Activated naive CD4-positive, alpha-beta T cell treated with anti-CD3 and anti-CD28 coated beads for 36 hours (primary cell): Measurements from ENCODE around the gene PRCC. TPM values are rescaled to one million over a fixed set of nuclear protein-coding genes. Genes with fewer than 3 reads are reported as not detected.

Source experiments
- CTCF ChIA-PET: fragments of 350-600 bp; sonication (Branson Sonifier 250); formaldehyde crosslinking; loops from one replicate; lab custom pipeline; 2021; ENCODE audit warnings: antibody characterized with exemption; lab: Charles Lee
- DNase-seq: peaks from one replicate; pipeline ENCODE4 v3.0.0-alpha.2; 2020
- H3K27ac Mint-ChIP-seq: one replicate; pipeline ENCODE4 v1.8.0; 2021; ENCODE audit warnings: mild to moderate bottlenecking, mixed read lengths
- H3K27me3 Mint-ChIP-seq: one replicate; pipeline ENCODE4 v1.8.0; 2021; ENCODE audit warnings: low read depth, mixed read lengths
- H3K36me3 Mint-ChIP-seq: one replicate; pipeline ENCODE4 v1.8.0; 2021; ENCODE audit warnings: low read depth, mixed read lengths
- H3K4me1 Mint-ChIP-seq: one replicate; pipeline ENCODE4 v1.8.0; 2021; ENCODE audit warnings: low read depth, mixed read lengths
- H3K4me3 Mint-ChIP-seq: one replicate; pipeline ENCODE4 v1.8.0; 2021; ENCODE audit warnings: mild to moderate bottlenecking, moderate library complexity, mixed read lengths
- H3K9me3 Mint-ChIP-seq: one replicate; pipeline ENCODE4 v1.8.0; 2021; ENCODE audit warnings: mixed read lengths
- intact Hi-C: fragments of 100-400 bp; cut with micrococcal nuclease; formaldehyde crosslinking; loops from one replicate; pipeline ENCODE4 v1.15.1; 2023
- total RNA-seq, 2 experiments: library from RNA; stranded (reverse); gene quantifications; one replicate each; pipeline ENCODE4 v1.2.3, GENCODE V29; 2021

PRCC gene
- total RNA-seq, 2 experiments from 2014 or later = 55.2 to 55.8 TPM

GRCh38 chr1:156802421-156802935 lies 35.1 kb downstream of the PRCC start:
- peaks cover 9% of the 10 kb centered on the region for H3K4me1 Mint-ChIP-seq
- H3K4me3 Mint-ChIP-seq = no peak overlapping the region
- CTCF ChIA-PET = interaction anchor here (0.7 to 9.4 kb wide), 4 partner anchors 18 to 89 kb away, joined by 3 to 177 read pairs (median 5); partner anchors contain the start of genes INSRR and NTRK1
- H3K9me3 Mint-ChIP-seq = no peaks in the 10 kb centered on the region
- DNase-seq = no peak
- intact Hi-C loops = no loop called here
- H3K36me3 Mint-ChIP-seq = peaks cover 27% of the 10 kb centered on the region
- H3K27me3 Mint-ChIP-seq = no peaks in the 10 kb centered on the region
- H3K27ac Mint-ChIP-seq = peak overlapping the region; percentile 1

GRCh38 chr1:156803086-156803851 lies 35.9 kb downstream of the PRCC start:
- Mint-ChIP-seq H3K36me3 (peaks cover 32% of the 10 kb centered on the region), H3K4me1 (peaks cover 17% of the 10 kb centered on the region), H3K27ac (peak overlapping the region; percentile 40), H3K9me3 (no peaks in the 10 kb centered on the region), H3K4me3 (no peak overlapping the region), H3K27me3 (no peaks in the 10 kb centered on the region)
- CTCF ChIA-PET = interaction anchor here (0.6 to 9.4 kb wide), 3 partner anchors 16 to 56 kb away, joined by 3 to 177 read pairs (median 4); partner anchors contain the start of genes INSRR and NTRK1
- intact Hi-C loops = no loop called here
- no peak for DNase-seq

- H3K4me3 Mint-ChIP-seq = no peak overlapping the region
- CTCF ChIA-PET = interaction anchor here (0.6 to 1.9 kb wide), 3 partner anchors 10 to 78 kb away, joined by 4 to 5 read pairs (median 4); no protein-coding TSS in a partner anchor
- intact Hi-C loops = no loop called here
- H3K9me3 Mint-ChIP-seq = no peaks in the 10 kb centered on the region
- H3K36me3 Mint-ChIP-seq = peaks cover 40% of the 10 kb centered on the region
- no peak for DNase-seq
- peaks cover 25% of the 10 kb centered on the region for H3K4me1 Mint-ChIP-seq
- no peaks in the 10 kb centered on the region for H3K27me3 Mint-ChIP-seq
- peak overlapping the region; percentile 71 for H3K27ac Mint-ChIP-seq
Observed at GRCh38 chr1:156804026-156804425, 36.7 kb downstream of the PRCC start.

GRCh38 chr1:156804572-156805243 lies 37.4 kb downstream of the PRCC start:
- H3K9me3 Mint-ChIP-seq = no peaks in the 10 kb centered on the region
- intact Hi-C loops = no loop called here
- H3K27me3 Mint-ChIP-seq = no peaks in the 10 kb centered on the region
- CTCF ChIA-PET = interaction anchor here (0.9 to 1.9 kb wide), 4 partner anchors 9 to 123 kb away, joined by 3 to 5 read pairs (median 4); partner anchors contain the start of gene NTRK1
- H3K27ac Mint-ChIP-seq = peak overlapping the region; percentile 71
- peaks cover 30% of the 10 kb centered on the region for H3K4me1 Mint-ChIP-seq
- no peak for DNase-seq
- H3K36me3 Mint-ChIP-seq = peaks cover 44% of the 10 kb centered on the region
- no peak overlapping the region for H3K4me3 Mint-ChIP-seq

GRCh38 chr1:156805766-156806511 lies 38.6 kb downstream of the PRCC start:
- H3K36me3 Mint-ChIP-seq = peaks cover 47% of the 10 kb centered on the region
- no peak overlapping the region for H3K4me3 Mint-ChIP-seq
- peaks cover 33% of the 10 kb centered on the region for H3K4me1 Mint-ChIP-seq
- no peaks in the 10 kb centered on the region for H3K27me3 Mint-ChIP-seq
- H3K9me3 Mint-ChIP-seq = no peaks in the 10 kb centered on the region
- CTCF ChIA-PET = interaction anchor here (0.9 to 3.0 kb wide), 4 partner anchors 8 to 80 kb away, joined by 3 to 14 read pairs (median 4); partner anchors contain the start of gene NTRK1
- H3K27ac Mint-ChIP-seq = peak overlapping the region; percentile 67
- intact Hi-C loops = no loop called here
- DNase-seq = no peak

- intact Hi-C loops = loop anchor here (1.0 kb wide), 1 partner anchor 10 kb away; the partner anchor contains the start of gene SH2D2A
- H3K4me3 Mint-ChIP-seq = no peak overlapping the region
Observed at GRCh38 chr1:156806512-156807440, 39.4 kb downstream of the PRCC start.

GRCh38 chr1:156807627-156808026 lies 40.3 kb downstream of the PRCC start:
- Mint-ChIP-seq H3K27me3 (no peaks in the 10 kb centered on the region), H3K4me3 (no peak overlapping the region), H3K27ac (peak overlapping the region; percentile 92), H3K4me1 (peaks cover 50% of the 10 kb centered on the region), H3K9me3 (no peaks in the 10 kb centered on the region), H3K36me3 (peaks cover 58% of the 10 kb centered on the region)
- intact Hi-C loops = loop anchor here (1.0 kb wide), 1 partner anchor 9 kb away; the partner anchor contains the start of gene SH2D2A
- CTCF ChIA-PET = interaction anchor here (0.9 to 3.0 kb wide), 6 partner anchors 10 to 81 kb away, joined by 3 to 15 read pairs (median 6); partner anchors contain the start of gene NTRK1
- peak; percentile 80 for DNase-seq

More at GRCh38 chr1:156806512-156807440, 39.4 kb downstream of the PRCC start:
- Mint-ChIP-seq H3K4me1 (peaks cover 41% of the 10 kb centered on the region), H3K27me3 (no peaks in the 10 kb centered on the region), H3K27ac (peak overlapping the region; percentile 92), H3K9me3 (no peaks in the 10 kb centered on the region), H3K36me3 (peaks cover 50% of the 10 kb centered on the region)
- CTCF ChIA-PET = interaction anchor here (1.3 to 3.0 kb wide), 4 partner anchors 9 to 53 kb away, joined by 3 to 15 read pairs (median 11); partner anchors contain the start of gene NTRK1
- DNase-seq = no peak

- DNase-seq = no peak
- Mint-ChIP-seq H3K27me3 (no peaks in the 10 kb centered on the region), H3K36me3 (peaks cover 66% of the 10 kb centered on the region), H3K9me3 (no peaks in the 10 kb centered on the region), H3K4me3 (no peak overlapping the region), H3K4me1 (peaks cover 58% of the 10 kb centered on the region), H3K27ac (peak overlapping the region; percentile 92)
- intact Hi-C loops = no loop called here
- CTCF ChIA-PET = interaction anchor here (0.9 to 3.0 kb wide), 6 partner anchors 10 to 82 kb away, joined by 3 to 15 read pairs (median 6); partner anchors contain the start of gene NTRK1
Observed at GRCh38 chr1:156808186-156809030, 41.1 kb downstream of the PRCC start.

GRCh38 chr1:156809281-156809680 lies 41.9 kb downstream of the PRCC start:
- intact Hi-C loops = no loop called here
- no peak overlapping the region for H3K4me3 Mint-ChIP-seq
- no peak for DNase-seq
- H3K9me3 Mint-ChIP-seq = no peaks in the 10 kb centered on the region
- peak overlapping the region; percentile 16 for H3K27ac Mint-ChIP-seq
- H3K4me1 Mint-ChIP-seq = peaks cover 62% of the 10 kb centered on the region
- CTCF ChIA-PET = interaction anchor here (1.3 to 3.0 kb wide), 2 partner anchors 11 to 50 kb away, joined by 4 to 14 read pairs; partner anchors contain the start of gene INSRR
- peaks cover 75% of the 10 kb centered on the region for H3K36me3 Mint-ChIP-seq
- H3K27me3 Mint-ChIP-seq = no peaks in the 10 kb centered on the region
